Esophagus muscularis mucosa (tissue), 4 donors: Measurements from ENCODE around the gene ABR.

Experiments
- CTCF ChIP-seq, 3 experiments: fragments of 200-600 bp in 2 of 3; fragments of 450-650 bp in 1 of 3; sonication (generic) in 2 of 3; IDR thresholded peaks; one replicate each; pipeline ENCODE4 v1.5.1; 2017 to 2019; ENCODE audit warnings: antibody characterized with exemption in 3 of 3, mild to moderate bottlenecking in 2 of 3, moderate library complexity in 1 of 3
- EP300 ChIP-seq: sonication (generic); formaldehyde crosslinking; IDR thresholded peaks from one replicate; pipeline ENCODE4 v1.6.1; 2017; ENCODE audit warnings: antibody characterized with exemption
- POLR2A ChIP-seq: fragments of 450-650 bp; IDR thresholded peaks from one replicate; pipeline ENCODE4 v1.6.1; 2017; ENCODE audit warnings: antibody characterized with exemption, moderate library complexity, mild to moderate bottlenecking, low read depth
- POLR2AphosphoS5 ChIP-seq, 2 donors: sonication (generic); formaldehyde crosslinking; IDR thresholded peaks; one replicate each; pipeline ENCODE4 v1.6.1; 2017; ENCODE audit warnings: antibody characterized with exemption in 2 of 2

DNA sequence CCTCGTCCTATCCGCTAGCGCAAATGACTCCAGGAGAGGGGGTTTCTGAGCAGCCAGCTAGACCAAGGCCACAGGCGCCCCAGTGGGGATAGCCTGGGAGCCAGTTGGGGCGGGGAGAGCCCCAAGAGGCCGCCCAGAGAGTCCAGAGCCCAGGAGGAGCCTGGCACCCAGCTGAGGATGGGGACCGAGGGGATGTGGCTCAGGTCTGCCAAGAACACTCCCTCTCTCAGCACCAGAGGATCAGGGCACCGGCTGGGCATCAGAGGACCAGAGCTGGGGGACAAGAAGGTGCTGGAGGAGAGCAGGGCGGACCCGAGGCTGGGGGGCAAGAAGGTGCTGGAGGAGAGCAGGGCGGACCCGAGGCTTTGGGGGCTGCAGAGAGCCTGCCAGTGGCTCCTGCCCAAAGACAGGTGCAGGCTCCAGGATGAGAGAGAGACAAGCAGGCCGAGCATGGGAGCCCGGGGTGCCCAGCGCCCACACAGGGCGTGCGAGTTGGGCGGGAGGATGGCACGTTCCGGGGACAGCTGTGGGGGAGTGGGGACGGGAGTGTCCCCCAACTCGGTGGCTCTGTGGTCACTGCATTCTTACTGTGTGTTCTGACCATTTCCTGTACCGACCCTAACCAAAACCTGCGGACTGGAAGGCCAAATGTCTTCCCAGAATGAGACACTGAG is 143.5 kb downstream of the ABR start:
- no peak for TF ChIP-seq CTCF (IDR thresholded peaks at IDR 0.05)
- no peak for TF ChIP-seq POLR2A
- TF ChIP-seq EP300 = no peak
- no peak for TF ChIP-seq POLR2AphosphoS5 (IDR thresholded peaks at IDR 0.05)
